Testis (tissue), 2 donors: ENCODE data around the gene BMP8A.
"Not testable (repeated sequence)": the region's sequence is repeated elsewhere in the genome, so short reads cannot be mapped to it uniquely, and the experiment has no call there.

Source experiments
- CTCF ChIP-seq, 3 experiments: fragments of 450-650 bp in 2 of 3; fragments of 200-600 bp in 1 of 3; sonication (generic) in 1 of 3; IDR thresholded peaks; one replicate each; pipeline ENCODE4 v1.5.1; 2016 to 2019; ENCODE audit warnings: antibody characterized with exemption in 3 of 3, mild to moderate bottlenecking in 2 of 3, moderate library complexity in 1 of 3
- POLR2A ChIP-seq: fragments of 450-650 bp; IDR thresholded peaks from one replicate; pipeline ENCODE4 v1.6.1; 2017; ENCODE audit warnings: antibody characterized with exemption, mild to moderate bottlenecking, moderate library complexity

GRCh38 chr1:39498096-39498710, 6.8 kb downstream of the BMP8A start:
- not testable (repeated sequence) for TF ChIP-seq CTCF (IDR thresholded peaks at IDR 0.05); POLR2A
